HG03457 (cell line): ENCODE data around the gene EIF4A3.
"Not testable (repeated sequence)": the region's sequence is repeated elsewhere in the genome, so short reads cannot be mapped to it uniquely, and the experiment has no call there.

Experiments used
- ATAC-seq: cut with Tn5 transposase; IDR thresholded peaks from one replicate; pipeline ENCODE4 v1.9.1; 2021; ENCODE audit warnings: moderate number of reproducible peaks; ENCODE audit not compliant: unreplicated experiment

The EIF4A3 gene

GRCh38 chr17:80101946-80102663, 44.8 kb downstream of the EIF4A3 start:
- ATAC-seq, result no peak

GRCh38 chr17:80101011-80101945, 45.6 kb downstream of the EIF4A3 start, which contains the start of gene GAA:
Gene GAA (plus strand): TSS chr17:80101581. CDS start chr17:80104587, 3,006 bp downstream.
- no peak for ATAC-seq

- no peak for ATAC-seq
These were observed 46.9 kb downstream of the EIF4A3 start for GRCh38 chr17:80100035-80100323.

GRCh38 chr17:80099291-80100034, 47.5 kb downstream of the EIF4A3 start:
- ATAC-seq, result no peak

DNA sequence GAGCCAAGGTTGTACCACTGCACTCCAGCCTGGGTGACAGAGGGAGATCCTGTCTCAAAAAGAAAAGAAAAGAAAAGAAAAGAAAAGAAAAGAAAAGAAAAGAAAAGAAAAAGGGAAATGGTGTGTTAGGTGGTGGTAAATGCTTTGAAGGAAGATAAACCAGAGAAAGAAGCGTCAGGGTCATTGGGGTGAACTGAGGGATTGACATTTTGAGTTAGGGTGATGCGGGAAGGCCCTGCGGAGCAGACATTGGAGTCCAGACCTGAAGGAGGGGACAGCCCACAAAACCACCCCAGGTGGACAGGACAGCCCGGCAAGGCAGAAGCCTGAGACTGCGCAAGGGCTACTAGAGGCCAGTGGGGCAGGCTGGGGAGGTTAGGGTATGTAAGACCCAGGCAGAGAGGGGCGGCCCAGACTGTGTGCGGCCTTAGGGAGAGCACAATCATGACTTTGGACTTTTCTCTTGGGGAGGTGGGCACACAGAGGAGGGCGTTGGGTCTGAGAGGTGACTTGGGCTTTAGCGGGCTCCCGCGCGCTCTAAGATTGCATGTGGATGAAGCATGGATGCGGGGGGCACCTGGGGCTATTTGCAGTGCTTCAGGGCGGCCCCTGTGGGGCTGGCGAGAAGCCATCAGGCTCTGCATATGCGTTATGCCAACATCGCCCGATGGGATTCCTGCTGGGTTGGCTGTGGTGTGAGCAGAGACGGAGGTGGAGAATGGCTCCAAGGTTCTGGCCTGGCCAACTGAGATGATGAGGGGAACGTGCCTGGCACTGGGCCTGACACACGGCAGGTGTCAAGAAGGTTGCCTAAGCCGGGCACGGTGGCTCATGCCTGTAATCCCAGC, 48.9 kb downstream of the EIF4A3 start:
- no peak for ATAC-seq

GRCh38 chr17:80097127-80097621, 49.8 kb downstream of the EIF4A3 start:
- ATAC-seq, result no peak

DNA sequence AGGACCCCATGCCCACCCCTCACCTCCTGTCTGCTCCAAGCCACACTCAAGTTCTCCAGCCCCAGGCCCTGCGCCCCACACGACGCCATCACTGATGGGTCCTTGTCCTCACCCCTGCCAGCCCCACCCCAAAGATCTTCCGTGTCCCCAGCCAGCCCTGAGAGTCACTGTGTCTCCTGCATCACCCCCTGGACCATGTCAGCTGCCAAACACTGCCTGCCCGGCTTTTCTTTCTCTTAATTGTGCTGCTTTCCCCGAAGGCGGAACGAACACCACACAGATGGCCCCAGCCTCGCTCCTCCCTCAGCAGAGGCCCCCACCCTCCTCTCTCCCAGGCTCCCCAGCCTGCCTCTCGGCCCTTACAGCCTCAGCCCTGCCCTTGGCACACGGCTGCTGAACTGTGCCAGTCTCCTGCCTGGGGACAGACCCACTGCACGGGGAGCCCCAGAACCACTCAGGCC, 50.3 kb downstream of the EIF4A3 start:
- ATAC-seq, result no peak

- ATAC-seq, result no peak
These were observed 51.0 kb downstream of the EIF4A3 start for GRCh38 chr17:80095844-80096475.

GRCh38 chr17:80095038-80095843, 51.7 kb downstream of the EIF4A3 start:
- no peak for ATAC-seq

GRCh38 chr17:80092959-80093358, 54.0 kb downstream of the EIF4A3 start:
- no peak for ATAC-seq

GRCh38 chr17:80091376-80091775, 55.6 kb downstream of the EIF4A3 start:
- no peak for ATAC-seq

DNA sequence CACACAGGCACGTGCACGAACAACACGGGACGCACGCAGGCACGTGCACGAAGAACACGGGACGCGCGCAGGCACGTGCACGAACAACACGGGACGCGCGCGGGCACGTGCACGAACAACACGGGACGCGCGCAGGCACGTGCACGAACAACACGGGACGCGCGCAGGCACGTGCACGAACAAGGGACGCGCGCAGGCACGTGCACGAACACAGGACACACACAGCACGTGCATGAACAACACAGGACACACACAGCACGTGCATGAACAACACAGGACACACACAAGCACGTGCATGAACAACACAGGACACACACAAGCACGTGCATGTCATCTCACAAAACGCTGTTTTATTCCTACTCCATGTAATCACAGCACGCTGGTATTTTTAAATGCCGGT, 56.8 kb downstream of the EIF4A3 start:
- ATAC-seq, result not testable (repeated sequence)

GRCh38 chr17:80089762-80090161, 57.2 kb downstream of the EIF4A3 start:
- no peak for ATAC-seq

GRCh38 chr17:80087346-80088265, 59.3 kb downstream of the EIF4A3 start:
- ATAC-seq, result no peak

GRCh38 chr17:80086616-80087015, 60.3 kb downstream of the EIF4A3 start:
- no peak for ATAC-seq

DNA sequence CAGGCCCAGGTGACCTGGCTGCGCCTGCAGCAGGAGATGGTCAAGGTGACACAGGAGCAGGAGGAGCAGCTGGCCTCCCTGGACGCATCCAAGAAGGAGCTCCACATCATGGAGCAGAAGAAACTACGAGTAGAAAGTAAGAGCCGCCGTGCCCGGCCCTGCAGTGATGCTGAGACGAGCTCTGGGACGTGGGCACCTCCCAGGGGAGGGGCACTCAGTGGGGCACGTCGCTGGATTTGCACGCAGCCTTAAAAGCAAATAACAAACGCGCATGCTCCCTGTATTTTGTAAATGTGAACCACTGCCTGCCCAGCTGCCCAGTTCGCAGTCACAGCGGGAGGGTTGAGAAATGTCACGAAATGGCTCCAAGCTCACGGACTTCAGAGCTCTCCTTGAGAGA, 60.8 kb downstream of the EIF4A3 start:
- ATAC-seq, result no peak

GRCh38 chr17:80084773-80085172, 62.2 kb downstream of the EIF4A3 start:
- ATAC-seq, result no peak
